Urinary bladder (tissue), 4 donors: ENCODE results near the gene OR2W3. TPM values are rescaled to one million over a fixed set of nuclear protein-coding genes. Genes with fewer than 3 reads are reported as not detected.
"Not testable (repeated sequence)": the region's sequence is repeated elsewhere in the genome, so short reads cannot be mapped to it uniquely, and the experiment has no call there.

Experiments used
- DNase-seq: peaks from one replicate; pipeline ENCODE4 v3.0.0-alpha.2; 2015; ENCODE audit errors: extremely low spot score
- H3K27ac ChIP-seq: one replicate; pipeline ENCODE4 v1.5.1; 2013; ENCODE audit warnings: low read depth, mild to moderate bottlenecking, moderate library complexity
- H3K36me3 ChIP-seq: one replicate; pipeline ENCODE4 v1.6.1; 2013; ENCODE audit warnings: mild to moderate bottlenecking, moderate library complexity; ENCODE audit not compliant: insufficient read depth
- H3K4me1 ChIP-seq: one replicate; pipeline ENCODE4 v1.6.1; 2013; ENCODE audit warnings: mild to moderate bottlenecking, moderate library complexity; ENCODE audit not compliant: insufficient read depth
- H3K4me3 ChIP-seq: one replicate; pipeline ENCODE4 v1.5.1; 2013; ENCODE audit warnings: low read depth, low read length
- WGBS: extraction: QIAGEN DNeasy Blood & Tissue Kit; methylation state at CpG from one replicate; pipeline ENCODE4 v1.1.7; 2013; 5-methylcytosine and 5-hydroxymethylcytosine counted together
- polyA plus RNA-seq: library from polyadenylated mRNA; stranded (reverse); fragments of 200-250 nt; gene quantifications from one replicate; pipeline ENCODE4 v1.2.3, GENCODE V29; 2013
- total RNA-seq: library from RNA; depleted of rRNA; stranded (reverse); fragments of >200 nt; gene quantifications from one replicate; pipeline ENCODE4 v1.2.3, GENCODE V29; 2014
- donor health status: healthy with polysubstance abuse.
- donor health status: healthy.

OR2W3 gene
- total and polyA plus RNA-seq, 2 donors, result 0.47 to 0.53 TPM

GRCh38 chr1:247936965-247937734 is 41.8 kb downstream of the OR2W3 start:
- H3K36me3 ChIP-seq, DNase-seq, H3K4me1 ChIP-seq, H3K4me3 ChIP-seq, H3K27ac ChIP-seq: not testable (repeated sequence)
- WGBS, result 5% methylated on average over 44 of the region's 44 CpGs

DNA sequence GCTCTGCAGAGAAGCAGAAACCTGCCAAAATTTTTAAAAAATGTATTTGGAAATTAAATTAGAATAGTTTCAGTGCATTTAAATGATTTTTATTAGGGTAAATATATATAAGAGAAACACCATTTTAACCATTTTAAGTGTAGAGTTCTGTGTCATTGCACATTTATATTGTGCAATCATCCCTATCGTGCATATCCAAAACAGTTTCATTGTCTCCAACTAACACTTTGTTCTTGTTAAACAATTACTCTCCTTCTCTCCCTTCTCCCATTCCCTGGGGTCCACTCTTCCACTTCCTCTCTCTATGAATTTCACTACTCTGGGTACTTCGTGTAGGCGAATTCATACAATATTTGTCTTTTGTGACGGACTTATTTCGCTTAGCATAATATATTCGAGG is 47.2 kb downstream of the OR2W3 start:
- Histone ChIP-seq H3K36me3 (no peaks in the 10 kb centered on the region), H3K27ac (no peak overlapping the region), H3K4me1 (no peaks in the 10 kb centered on the region), H3K4me3 (no peak overlapping the region)
- WGBS, result 83% methylated on average over 6 of the region's 6 CpGs
- no peak for DNase-seq

Other genes with a start within 250 kb of the OR2W3 start
- not detected for gene OR13G1, start 215.8 kb upstream of the OR2W3 start, total RNA-seq
- gene OR13G1, start 215.8 kb upstream of the OR2W3 start, polyA plus RNA-seq, result not detected
- not detected for gene OR6F1, start 178.9 kb upstream of the OR2W3 start, total RNA-seq
- gene OR6F1, start 178.9 kb upstream of the OR2W3 start, polyA plus RNA-seq, result not detected
- gene OR14K1, start 157.0 kb upstream of the OR2W3 start, total RNA-seq, result not detected
- not detected for gene OR14K1, start 157.0 kb upstream of the OR2W3 start, polyA plus RNA-seq
- not detected for gene OR14A2, start 147.4 kb upstream of the OR2W3 start, total RNA-seq
- not detected for gene OR14A2, start 147.4 kb upstream of the OR2W3 start, polyA plus RNA-seq
- gene OR1C1, start 135.0 kb upstream of the OR2W3 start, total RNA-seq, result not detected
- not detected for gene OR1C1, start 135.0 kb upstream of the OR2W3 start, polyA plus RNA-seq
- gene OR14A16, start 71.5 kb upstream of the OR2W3 start, total RNA-seq, result not detected
- not detected for gene OR14A16, start 71.5 kb upstream of the OR2W3 start, polyA plus RNA-seq
- not detected for gene OR11L1, start 53.7 kb upstream of the OR2W3 start, total RNA-seq
- gene OR11L1, start 53.7 kb upstream of the OR2W3 start, polyA plus RNA-seq, result not detected
- gene TRIM58, start 38.4 kb upstream of the OR2W3 start, total RNA-seq, result 3.1 TPM
- gene TRIM58, start 38.4 kb upstream of the OR2W3 start, polyA plus RNA-seq, result 0.43 TPM
- not detected for gene OR2T8, start 24.7 kb downstream of the OR2W3 start, total RNA-seq
- not detected for gene OR2T8, start 24.7 kb downstream of the OR2W3 start, polyA plus RNA-seq
- not detected for gene OR2AJ1, start 29.3 kb downstream of the OR2W3 start, total RNA-seq
- not detected for gene OR2AJ1, start 29.3 kb downstream of the OR2W3 start, polyA plus RNA-seq
- gene OR2L8, start 53.3 kb downstream of the OR2W3 start, total RNA-seq, result 0.53 TPM
- gene OR2L8, start 53.3 kb downstream of the OR2W3 start, polyA plus RNA-seq, result not detected
- not detected for gene OR2AK2, start 69.6 kb downstream of the OR2W3 start, total RNA-seq
- gene OR2AK2, start 69.6 kb downstream of the OR2W3 start, polyA plus RNA-seq, result not detected
- gene OR2L5, start 118.1 kb downstream of the OR2W3 start, total RNA-seq, result not detected
- not detected for gene OR2L5, start 118.1 kb downstream of the OR2W3 start, polyA plus RNA-seq
- gene OR2L2, start 134.5 kb downstream of the OR2W3 start, total RNA-seq, result 0.11 TPM
- gene OR2L2, start 134.5 kb downstream of the OR2W3 start, polyA plus RNA-seq, result 0.01 TPM
- not detected for gene OR2L3, start 151.2 kb downstream of the OR2W3 start, total RNA-seq
- gene OR2L3, start 151.2 kb downstream of the OR2W3 start, polyA plus RNA-seq, result not detected
- gene OR2L13, start 199.6 kb downstream of the OR2W3 start, total RNA-seq, result not detected
- 0.04 TPM for gene OR2L13, start 199.6 kb downstream of the OR2W3 start, polyA plus RNA-seq
- not detected for gene OR2M5, start 249.6 kb downstream of the OR2W3 start, total RNA-seq
- gene OR2M5, start 249.6 kb downstream of the OR2W3 start, polyA plus RNA-seq, result not detected